Subcutaneous abdominal adipose tissue (tissue), 5 donors: Measurements from ENCODE around the gene SEMA3A.

Experiments used
- H3K27ac ChIP-seq: one replicate; pipeline ENCODE4 v1.7.0; 2013; ENCODE audit warnings: low read depth, mild to moderate bottlenecking, inconsistent platforms, low read length, moderate library complexity
- H3K27me3 ChIP-seq, 5 donors: one replicate each; pipeline ENCODE4 v1.7.0; 2013; ENCODE audit warnings: low read length in 5 of 5, inconsistent platforms in 1 of 5; ENCODE audit not compliant: control insufficient read depth in 5 of 5, insufficient read depth in 4 of 5
- H3K36me3 ChIP-seq, 5 donors: one replicate each; pipeline ENCODE4 v1.7.0; 2013; ENCODE audit warnings: low read length in 5 of 5; ENCODE audit not compliant: control insufficient read depth in 5 of 5, insufficient read depth in 5 of 5
- H3K4me1 ChIP-seq, 5 donors: one replicate each; pipeline ENCODE4 v1.7.0; 2013; ENCODE audit warnings: low read length in 5 of 5, mild to moderate bottlenecking in 3 of 5, moderate library complexity in 1 of 5; ENCODE audit not compliant: control insufficient read depth in 5 of 5, insufficient read depth in 5 of 5
- H3K4me3 ChIP-seq, 5 donors: one replicate each; pipeline ENCODE4 v1.7.0; 2013; ENCODE audit warnings: low read length in 5 of 5, low read depth in 1 of 5
- H3K9ac ChIP-seq, 5 donors: one replicate each; pipeline ENCODE4 v1.7.0; 2013; ENCODE audit warnings: low read length in 5 of 5, mild to moderate bottlenecking in 4 of 5, moderate library complexity in 3 of 5
- H3K9me3 ChIP-seq, 5 donors: one replicate each; pipeline ENCODE4 v1.7.0; 2013; ENCODE audit warnings: low read length in 5 of 5; ENCODE audit not compliant: control insufficient read depth in 5 of 5
- donor health status: healthy.
- donor health status: healthy.
- donor health status: healthy.
- donor health status: healthy.
- donor health status: healthy.

Gene SEMA3A

GRCh38 chr7:84009782-84010181, 184.8 kb downstream of the SEMA3A start:
- H3K4me3 ChIP-seq: no peak overlapping the region
- H3K4me1 ChIP-seq: no peaks in the 10 kb centered on the region
- H3K27me3 ChIP-seq: no peaks in the 10 kb centered on the region
- H3K27ac ChIP-seq: no peak overlapping the region
- H3K36me3 ChIP-seq: peaks cover 0 to 4% (median 0%) of the 10 kb centered on the region in 5 donors
- no peak overlapping the region for H3K9ac ChIP-seq
- no peaks in the 10 kb centered on the region for H3K9me3 ChIP-seq

GRCh38 chr7:84009051-84009450, 185.5 kb downstream of the SEMA3A start:
- Histone ChIP-seq H3K9me3 (no peaks in the 10 kb centered on the region), H3K4me1 (no peaks in the 10 kb centered on the region), H3K27me3 (no peaks in the 10 kb centered on the region), H3K4me3 (no peak overlapping the region), H3K36me3 (peaks cover 0 to 8% (median 0%) of the 10 kb centered on the region in 5 donors), H3K27ac (no peak overlapping the region), H3K9ac (no peak overlapping the region)

- H3K9me3 ChIP-seq: no peaks in the 10 kb centered on the region
- H3K27ac ChIP-seq: no peak overlapping the region
- no peak overlapping the region for H3K9ac ChIP-seq
- H3K4me1 ChIP-seq: no peaks in the 10 kb centered on the region
- no peak overlapping the region for H3K4me3 ChIP-seq
- H3K36me3 ChIP-seq: peaks cover 0 to 8% (median 0%) of the 10 kb centered on the region in 5 donors
- H3K27me3 ChIP-seq: no peaks in the 10 kb centered on the region
Measured at GRCh38 chr7:84003191-84003590, 191.4 kb downstream of the SEMA3A start.

GRCh38 chr7:84002348-84002747, 192.2 kb downstream of the SEMA3A start:
- H3K9ac ChIP-seq: no peak overlapping the region
- no peaks in the 10 kb centered on the region for H3K27me3 ChIP-seq
- H3K36me3 ChIP-seq: peaks cover 0 to 8% (median 2%) of the 10 kb centered on the region in 5 donors
- H3K4me3 ChIP-seq: no peak overlapping the region
- no peak overlapping the region for H3K27ac ChIP-seq
- H3K4me1 ChIP-seq: no peaks in the 10 kb centered on the region
- H3K9me3 ChIP-seq: no peaks in the 10 kb centered on the region

GRCh38 chr7:83996879-83997278, 197.7 kb downstream of the SEMA3A start:
- no peak overlapping the region for H3K27ac ChIP-seq
- peaks cover 0 to 3% (median 2%) of the 10 kb centered on the region in 5 donors for H3K36me3 ChIP-seq
- no peak overlapping the region for H3K4me3 ChIP-seq
- no peaks in the 10 kb centered on the region for H3K9me3 ChIP-seq
- no peak overlapping the region for H3K9ac ChIP-seq
- no peaks in the 10 kb centered on the region for H3K27me3 ChIP-seq
- H3K4me1 ChIP-seq: no peaks in the 10 kb centered on the region

- H3K4me1 ChIP-seq: no peaks in the 10 kb centered on the region
- H3K27me3 ChIP-seq: no peaks in the 10 kb centered on the region
- H3K9ac ChIP-seq: no peak overlapping the region
- H3K4me3 ChIP-seq: no peak overlapping the region
- no peak overlapping the region for H3K27ac ChIP-seq
- H3K36me3 ChIP-seq: no peaks in the 10 kb centered on the region
- H3K9me3 ChIP-seq: no peaks in the 10 kb centered on the region
Measured at GRCh38 chr7:83987764-83988163, 206.8 kb downstream of the SEMA3A start.

- Histone ChIP-seq H3K27me3 (no peaks in the 10 kb centered on the region), H3K9me3 (no peaks in the 10 kb centered on the region), H3K36me3 (no peaks in the 10 kb centered on the region), H3K4me1 (no peaks in the 10 kb centered on the region), H3K27ac (no peak overlapping the region), H3K9ac (no peak overlapping the region), H3K4me3 (no peak overlapping the region)
Measured at GRCh38 chr7:83985821-83986220, 208.8 kb downstream of the SEMA3A start.

- Histone ChIP-seq H3K4me3 (no peak overlapping the region), H3K9ac (no peak overlapping the region), H3K27me3 (no peaks in the 10 kb centered on the region), H3K27ac (no peak overlapping the region), H3K36me3 (no peaks in the 10 kb centered on the region), H3K4me1 (no peaks in the 10 kb centered on the region), H3K9me3 (no peaks in the 10 kb centered on the region)
Measured at GRCh38 chr7:83984591-83984990, 210.0 kb downstream of the SEMA3A start.

- Histone ChIP-seq H3K9ac (no peak overlapping the region), H3K27ac (no peak overlapping the region), H3K4me1 (no peaks in the 10 kb centered on the region), H3K4me3 (no peak overlapping the region), H3K9me3 (no peaks in the 10 kb centered on the region), H3K36me3 (no peaks in the 10 kb centered on the region), H3K27me3 (no peaks in the 10 kb centered on the region)
Measured at GRCh38 chr7:83984076-83984475, 210.5 kb downstream of the SEMA3A start.

GRCh38 chr7:83983606-83984005, 211.0 kb downstream of the SEMA3A start:
- Histone ChIP-seq H3K9me3 (no peaks in the 10 kb centered on the region), H3K4me3 (no peak overlapping the region), H3K36me3 (no peaks in the 10 kb centered on the region), H3K4me1 (no peaks in the 10 kb centered on the region), H3K9ac (no peak overlapping the region), H3K27me3 (no peaks in the 10 kb centered on the region), H3K27ac (no peak overlapping the region)

- Histone ChIP-seq H3K36me3 (no peaks in the 10 kb centered on the region), H3K9me3 (no peaks in the 10 kb centered on the region), H3K27me3 (no peaks in the 10 kb centered on the region), H3K4me3 (no peak overlapping the region), H3K4me1 (no peaks in the 10 kb centered on the region), H3K27ac (no peak overlapping the region), H3K9ac (no peak overlapping the region)
Measured at GRCh38 chr7:83976302-83976701, 218.3 kb downstream of the SEMA3A start.
